PC-9 (cell line): ENCODE data around the gene BARHL1.

Experiments used
- EZH2 ChIP-seq: fragments of 200-600 bp; sonication (generic); IDR thresholded peaks from 2 replicates; pipeline ENCODE4 v1.8.0; 2017; ENCODE audit warnings: antibody characterized with exemption, low read depth
- TF ChIP-seq, protein P1 (sequence below): fragments of 200-600 bp; sonication (generic); conservative IDR thresholded peaks from 2 replicates; pipeline ENCODE4 v1.6.1; 2017; ENCODE audit warnings: mixed run types, antibody characterized with exemption, mild to moderate bottlenecking, moderate library complexity

DNA sequence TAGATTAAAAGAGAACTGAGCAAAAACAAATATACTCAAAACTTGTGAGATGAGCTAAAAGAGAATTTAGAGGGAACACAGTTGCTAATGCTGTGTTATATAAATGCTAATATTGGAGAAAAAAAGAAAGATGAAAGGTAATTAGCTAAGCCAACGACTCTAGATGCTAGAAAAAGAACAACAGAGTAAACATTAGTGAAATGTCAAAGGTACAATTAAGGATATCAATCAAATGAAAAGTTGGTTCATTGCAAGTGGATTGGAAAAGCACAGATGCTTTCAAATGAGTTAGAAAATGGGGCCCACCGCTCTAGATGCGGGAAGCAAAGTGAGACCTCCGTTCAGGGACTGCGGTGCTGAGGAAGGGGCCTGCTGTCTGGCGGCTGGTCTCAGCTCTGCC is 17.9 kb upstream of the BARHL1 start:
- TF ChIP-seq, protein P1, sequence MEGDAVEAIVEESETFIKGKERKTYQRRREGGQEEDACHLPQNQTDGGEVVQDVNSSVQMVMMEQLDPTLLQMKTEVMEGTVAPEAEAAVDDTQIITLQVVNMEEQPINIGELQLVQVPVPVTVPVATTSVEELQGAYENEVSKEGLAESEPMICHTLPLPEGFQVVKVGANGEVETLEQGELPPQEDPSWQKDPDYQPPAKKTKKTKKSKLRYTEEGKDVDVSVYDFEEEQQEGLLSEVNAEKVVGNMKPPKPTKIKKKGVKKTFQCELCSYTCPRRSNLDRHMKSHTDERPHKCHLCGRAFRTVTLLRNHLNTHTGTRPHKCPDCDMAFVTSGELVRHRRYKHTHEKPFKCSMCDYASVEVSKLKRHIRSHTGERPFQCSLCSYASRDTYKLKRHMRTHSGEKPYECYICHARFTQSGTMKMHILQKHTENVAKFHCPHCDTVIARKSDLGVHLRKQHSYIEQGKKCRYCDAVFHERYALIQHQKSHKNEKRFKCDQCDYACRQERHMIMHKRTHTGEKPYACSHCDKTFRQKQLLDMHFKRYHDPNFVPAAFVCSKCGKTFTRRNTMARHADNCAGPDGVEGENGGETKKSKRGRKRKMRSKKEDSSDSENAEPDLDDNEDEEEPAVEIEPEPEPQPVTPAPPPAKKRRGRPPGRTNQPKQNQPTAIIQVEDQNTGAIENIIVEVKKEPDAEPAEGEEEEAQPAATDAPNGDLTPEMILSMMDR, result no peak
- no peak for TF ChIP-seq EZH2
